ENCODE measurements around the gene PRR15. TPM values are rescaled to one million over a fixed set of nuclear protein-coding genes. Genes with fewer than 3 reads are reported as not detected.

Gene PRR15
- total RNA-seq, 1 donor from 2014 or later = not detected

DNA sequence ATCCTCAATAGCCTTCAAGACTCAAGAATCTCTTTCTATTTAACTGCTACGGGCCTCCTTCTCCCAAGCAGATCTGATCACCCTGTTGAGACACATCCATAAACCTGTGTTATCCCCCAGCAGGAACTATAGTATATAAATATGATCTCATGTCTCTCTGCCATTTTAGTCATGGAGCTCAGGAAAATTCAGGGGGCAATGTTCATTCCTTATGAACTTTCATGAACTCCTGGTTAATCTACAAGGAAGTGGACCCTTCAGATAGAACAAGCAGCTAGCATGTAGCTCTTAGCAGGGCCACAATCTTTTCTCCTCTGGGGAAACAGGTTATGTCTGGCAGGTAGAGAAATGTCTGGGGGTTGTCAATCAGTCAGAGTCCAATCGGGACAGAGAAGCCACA is 8.9 kb downstream of the PRR15 start:
- TF ChIP-seq CTCF (IDR thresholded peaks at IDR 0.05) = no peak
- Histone ChIP-seq H3K4me3 (no peak overlapping the region), H3K36me3 (no peaks in the 10 kb centered on the region), H3K9me3 (peaks cover 3 to 5% of the 10 kb centered on the region in 2 donors), H3K27ac (no peak overlapping the region), H3K4me1 (no peaks in the 10 kb centered on the region), H3K27me3 (no peaks in the 10 kb centered on the region)
- intact Hi-C loops (cut with DNase I) = no loop called here
- DNase-seq (ENCODE audit: low spot score in 2 of 2) = no peak

DNA sequence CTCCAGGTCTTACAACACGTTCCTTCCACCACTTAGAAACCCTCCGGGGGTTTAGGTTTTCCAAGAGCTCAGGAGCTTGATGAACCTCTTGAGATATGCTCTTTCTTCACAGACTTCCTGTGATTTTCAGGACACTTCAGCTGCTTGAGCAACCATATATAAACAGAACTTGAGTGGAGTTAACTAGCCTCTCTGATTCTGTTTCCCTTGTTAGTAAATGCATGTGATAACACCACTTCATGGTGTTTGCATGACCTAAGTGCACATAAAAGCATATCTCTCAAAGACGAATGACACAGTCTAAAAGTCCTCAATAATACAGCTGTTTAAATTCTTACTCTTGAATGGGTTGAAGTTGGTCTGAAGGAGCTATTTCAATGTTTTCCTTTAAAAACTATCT is 9.9 kb downstream of the PRR15 start:
- Histone ChIP-seq H3K4me3 (no peak overlapping the region), H3K27me3 (no peaks in the 10 kb centered on the region), H3K9me3 (peaks cover 3 to 5% of the 10 kb centered on the region in 2 donors), H3K27ac (no peak overlapping the region), H3K36me3 (no peaks in the 10 kb centered on the region), H3K4me1 (no peaks in the 10 kb centered on the region)
- no peak for TF ChIP-seq CTCF (IDR thresholded peaks at IDR 0.05)
- DNase-seq (ENCODE audit: low spot score in 2 of 2) = no peak
- intact Hi-C loops (cut with DNase I) = no loop called here

GRCh38 chr7:29574659-29575058 is 11.0 kb downstream of the PRR15 start:
- DNase-seq (ENCODE audit: low spot score in 2 of 2) = no peak
- no peak overlapping the region for H3K27ac ChIP-seq
- H3K4me3 ChIP-seq = no peak overlapping the region
- peaks cover 3 to 5% of the 10 kb centered on the region in 2 donors for H3K9me3 ChIP-seq
- H3K27me3 ChIP-seq = no peaks in the 10 kb centered on the region
- intact Hi-C loops (cut with DNase I) = no loop called here
- TF ChIP-seq CTCF (IDR thresholded peaks at IDR 0.05) = no peak
- H3K36me3 ChIP-seq = no peaks in the 10 kb centered on the region
- no peaks in the 10 kb centered on the region for H3K4me1 ChIP-seq

DNA sequence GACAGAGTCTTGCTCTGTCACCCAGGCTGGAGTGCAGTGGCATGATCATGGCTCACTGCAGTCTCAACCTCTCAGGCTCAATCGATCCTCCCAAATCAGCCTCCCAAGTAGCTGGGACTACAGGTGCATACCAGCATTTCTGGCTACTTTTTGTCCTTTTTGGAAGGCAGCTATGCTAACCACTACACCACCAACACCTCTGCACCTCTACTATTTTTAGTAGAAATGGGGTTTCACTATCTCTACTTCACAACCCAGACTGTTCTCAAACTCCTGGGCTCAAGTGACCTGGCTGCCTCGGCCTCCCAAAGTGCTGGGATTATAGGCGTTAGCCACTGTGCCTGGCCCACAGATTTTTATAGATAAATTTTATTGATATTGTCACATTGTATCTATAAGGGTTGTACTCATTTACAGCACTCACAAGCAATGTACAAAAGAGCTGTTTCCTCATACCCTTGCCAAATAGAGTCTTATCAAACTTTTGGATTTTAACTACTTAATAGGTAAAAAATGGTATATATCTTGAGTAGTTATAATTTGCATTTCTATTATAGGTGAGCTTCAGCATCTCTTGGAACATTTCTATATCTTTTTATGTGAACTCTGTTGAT is 23.7 kb downstream of the PRR15 start:
- Histone ChIP-seq H3K4me3 (no peak overlapping the region), H3K27me3 (no peaks in the 10 kb centered on the region), H3K27ac (no peak overlapping the region), H3K36me3 (no peaks in the 10 kb centered on the region), H3K9me3 (no peaks in the 10 kb centered on the region), H3K4me1 (no peaks in the 10 kb centered on the region)
- no peak for DNase-seq (ENCODE audit: low spot score in 2 of 2)
- TF ChIP-seq CTCF (IDR thresholded peaks at IDR 0.05) = no peak
- intact Hi-C loops (cut with DNase I) = no loop called here

DNA sequence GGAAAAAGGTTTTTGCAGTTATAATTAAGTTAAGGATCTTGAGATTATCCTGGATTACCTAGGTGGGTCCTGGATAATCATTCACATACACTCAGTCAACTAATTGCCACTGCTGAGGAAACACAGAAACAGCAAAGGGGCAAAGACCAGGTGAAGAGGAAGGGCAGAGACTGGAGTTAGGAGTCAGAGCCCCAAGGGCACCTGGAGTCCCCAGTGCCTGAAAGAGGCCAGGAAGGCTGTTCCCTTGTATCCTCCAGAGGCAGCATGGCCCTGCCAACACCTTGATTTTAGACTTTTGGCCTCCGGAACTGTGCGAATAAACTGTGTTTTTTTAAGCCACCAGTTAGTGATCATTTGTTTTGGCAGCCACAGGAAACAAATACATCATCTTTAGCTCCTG is 24.6 kb downstream of the PRR15 start:
- DNase-seq (ENCODE audit: low spot score in 2 of 2) = no peak
- Histone ChIP-seq H3K36me3 (no peaks in the 10 kb centered on the region), H3K4me1 (no peaks in the 10 kb centered on the region), H3K27ac (no peak overlapping the region), H3K4me3 (no peak overlapping the region), H3K9me3 (no peaks in the 10 kb centered on the region), H3K27me3 (no peaks in the 10 kb centered on the region)
- TF ChIP-seq CTCF (IDR thresholded peaks at IDR 0.05) = no peak
- intact Hi-C loops (cut with DNase I) = no loop called here

Measured in ascending aorta (tissue), 2 donors.